GM12891 (cell line): ENCODE data around the gene ST3GAL3.

Source experiments
- PAX5 ChIP-seq: IDR thresholded peaks from 2 replicates; pipeline ENCODE4 v1.6.1; 2011; ENCODE audit warnings: low read length, moderate library complexity, mild to moderate bottlenecking; ENCODE audit not compliant: insufficient read depth, severe bottlenecking
- POLR2A ChIP-seq: IDR thresholded peaks from 2 replicates; pipeline ENCODE4 v1.6.1; 2011; ENCODE audit warnings: low read depth, low read length, control low read depth
- POLR2AphosphoS5 ChIP-seq: IDR thresholded peaks from 2 replicates; pipeline ENCODE4 v1.6.1; 2011; ENCODE audit warnings: low read depth, low read length, control low read depth
- POU2F2 ChIP-seq: IDR thresholded peaks from 2 replicates; pipeline ENCODE4 v1.6.1; 2011; ENCODE audit warnings: low read depth, mild to moderate bottlenecking, control low read depth, low read length, moderate library complexity
- SPI1 ChIP-seq: IDR thresholded peaks from 2 replicates; pipeline ENCODE4 v1.6.1; 2011; ENCODE audit warnings: low read depth, low read length, control low read depth
- TAF1 ChIP-seq: IDR thresholded peaks from 2 replicates; pipeline ENCODE4 v1.6.1; 2011; ENCODE audit warnings: low read depth, low read length, control low read depth

GRCh38 chr1:43850591-43851233 is 143.4 kb downstream of the ST3GAL3 start:
- no peak for TF ChIP-seq POLR2A
- no peak for TF ChIP-seq POLR2AphosphoS5
- TF ChIP-seq TAF1 = no peak
- TF ChIP-seq SPI1 = no peak
- no peak for TF ChIP-seq PAX5
- no peak for TF ChIP-seq POU2F2
